Esophagus squamous epithelium (tissue), 4 donors: Measurements from ENCODE around the gene ENPP1.

Source experiments
- POLR2A ChIP-seq, 4 donors: fragments of 450-650 bp; IDR thresholded peaks; one replicate each; pipeline ENCODE4 v1.6.1; 2017; ENCODE audit warnings: antibody characterized with exemption in 4 of 4, mild to moderate bottlenecking in 4 of 4, moderate library complexity in 3 of 4
- TF ChIP-seq, protein P1 (sequence below), 6 experiments: fragments of 450-650 bp in 4 of 6; fragments of 200-600 bp in 2 of 6; sonication (generic) in 2 of 6; IDR thresholded peaks; one replicate each; pipeline ENCODE4 v1.5.1; 2016 to 2019; ENCODE audit warnings: antibody characterized with exemption in 6 of 6, mild to moderate bottlenecking in 4 of 6, moderate library complexity in 4 of 6

DNA sequence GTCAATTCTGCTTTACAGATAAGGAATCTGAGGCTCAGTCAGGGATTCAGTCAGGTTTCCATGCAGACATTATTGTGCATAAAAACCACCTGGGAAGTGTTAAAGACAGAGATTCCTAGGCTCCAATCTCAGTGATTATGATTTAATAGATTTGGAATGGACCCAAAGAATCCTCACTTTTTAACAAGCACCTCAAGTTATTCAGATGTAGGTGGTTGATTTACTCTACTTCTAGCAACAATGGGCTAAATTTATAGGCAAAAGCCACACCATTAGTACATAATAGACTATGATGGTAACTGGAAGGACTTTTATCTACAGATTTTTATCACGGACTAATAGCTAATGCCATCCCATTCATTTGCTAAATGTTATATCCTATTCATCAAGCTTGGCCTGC lies 9.0 kb downstream of the ENPP1 start:
- TF ChIP-seq, protein P1, sequence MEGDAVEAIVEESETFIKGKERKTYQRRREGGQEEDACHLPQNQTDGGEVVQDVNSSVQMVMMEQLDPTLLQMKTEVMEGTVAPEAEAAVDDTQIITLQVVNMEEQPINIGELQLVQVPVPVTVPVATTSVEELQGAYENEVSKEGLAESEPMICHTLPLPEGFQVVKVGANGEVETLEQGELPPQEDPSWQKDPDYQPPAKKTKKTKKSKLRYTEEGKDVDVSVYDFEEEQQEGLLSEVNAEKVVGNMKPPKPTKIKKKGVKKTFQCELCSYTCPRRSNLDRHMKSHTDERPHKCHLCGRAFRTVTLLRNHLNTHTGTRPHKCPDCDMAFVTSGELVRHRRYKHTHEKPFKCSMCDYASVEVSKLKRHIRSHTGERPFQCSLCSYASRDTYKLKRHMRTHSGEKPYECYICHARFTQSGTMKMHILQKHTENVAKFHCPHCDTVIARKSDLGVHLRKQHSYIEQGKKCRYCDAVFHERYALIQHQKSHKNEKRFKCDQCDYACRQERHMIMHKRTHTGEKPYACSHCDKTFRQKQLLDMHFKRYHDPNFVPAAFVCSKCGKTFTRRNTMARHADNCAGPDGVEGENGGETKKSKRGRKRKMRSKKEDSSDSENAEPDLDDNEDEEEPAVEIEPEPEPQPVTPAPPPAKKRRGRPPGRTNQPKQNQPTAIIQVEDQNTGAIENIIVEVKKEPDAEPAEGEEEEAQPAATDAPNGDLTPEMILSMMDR (IDR thresholded peaks at IDR 0.05) = no peak
- no peak for TF ChIP-seq POLR2A (IDR thresholded peaks at IDR 0.05)
